ENCODE results near the gene DTNB.

DNA sequence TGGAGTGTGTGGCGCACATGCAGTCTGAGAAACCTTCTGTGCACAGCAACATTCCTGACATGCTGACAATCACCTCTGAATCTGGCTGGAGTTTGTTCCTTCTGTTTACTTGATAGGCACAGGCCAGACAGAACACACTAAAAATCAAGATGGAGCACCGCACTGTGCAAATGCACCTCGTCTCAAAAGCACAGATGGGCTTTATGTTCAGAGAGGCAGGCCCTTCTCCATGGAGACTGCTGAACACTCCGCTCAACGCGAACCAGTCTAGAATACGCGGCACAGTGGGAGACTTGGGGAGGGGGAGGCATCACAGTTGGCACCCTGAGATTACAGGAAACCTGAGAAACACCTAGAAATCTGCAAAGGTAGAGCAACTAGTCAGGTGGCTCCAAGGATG is 273.2 kb downstream of the DTNB start:
- TF ChIP-seq POLR2AphosphoS5 (IDR thresholded peaks at IDR 0.05) (no peak), POLR2A (IDR thresholded peaks at IDR 0.05) (no peak)
